GM12878 (cell line): Measurements from ENCODE around the gene ACADL. TPM values are rescaled to one million over a fixed set of nuclear protein-coding genes. Genes with fewer than 3 reads are reported as not detected.

Experiments
- ATAC-seq: fragments of 200-7000 bp; cut with Tn5 transposase; 3 replicates; pipeline ENCODE4 v1.9.1; 2020; ENCODE audit warnings: mild to moderate bottlenecking, moderate library complexity
- BruUV-seq: library from RNA; stranded (reverse); fragments of 400-500 nt; replicated peaks from 2 replicates; lab custom pipeline; 2021; lab: Mats Ljungman, UMichigan
- CTCF ChIA-PET: fragments of 300-600 bp; sonication (Branson Sonifier 250); formaldehyde crosslinking; extraction: SDS; loops from one replicate; lab custom pipeline; 2021; ENCODE audit warnings: inconsistent platforms; lab: Yijun Ruan, JAX
- POLR2A ChIA-PET: fragments of 350-600 bp; formaldehyde crosslinking; extraction: SDS; loops from one replicate; lab custom pipeline; 2021; ENCODE audit warnings: inconsistent platforms; lab: Charles Lee
- RAD21 ChIA-PET: fragments of 300-600 bp; sonication (Branson Sonifier 250); formaldehyde crosslinking; loops from one replicate; lab custom pipeline; 2023; ENCODE audit warnings: antibody characterized with exemption; ENCODE audit not compliant: unreplicated experiment; lab: Charles Lee
- SMC1A ChIA-PET: fragments of 300-600 bp; sonication (Branson Sonifier 250); formaldehyde crosslinking; loops from one replicate; lab custom pipeline; 2023; ENCODE audit not compliant: unreplicated experiment, uncharacterized antibody; lab: Charles Lee
- DNase-seq: peaks from one replicate; pipeline ENCODE4 v3.0.0-alpha.2; 2011; ENCODE audit warnings: low read depth, low spot score
- FAIRE-seq: peaks from 3 replicates; lab custom pipeline; 2011; peaks lifted over from hg19 to GRCh38; lab: Jason Lieb, UNC
- H2AFZ ChIP-seq: 2 replicates; pipeline ENCODE4 v1.6.0; 2011; ENCODE audit warnings: low read depth, low read length, control low read depth; ENCODE audit not compliant: control insufficient read depth
- H3K27ac ChIP-seq: 2 replicates; pipeline ENCODE4 v1.5.1; 2011; ENCODE audit warnings: control low read depth; ENCODE audit not compliant: control insufficient read depth, insufficient read depth
- H3K27me3 ChIP-seq, 2 experiments: replicated peaks in 1 of 2; 2 replicates each; pipeline versions ENCODE4 v1.6.0 to v1.6.1; 2011; ENCODE audit warnings: low read length in 1 of 2; ENCODE audit not compliant: control insufficient read depth in 2 of 2, insufficient read depth in 2 of 2
- H3K36me3 ChIP-seq, 2 experiments: 2 replicates each; pipeline ENCODE4 v1.5.1; 2011; ENCODE audit warnings: low read length in 1 of 2; ENCODE audit not compliant: control insufficient read depth in 2 of 2, insufficient read depth in 2 of 2
- H3K4me1 ChIP-seq: 2 replicates; pipeline ENCODE4 v1.6.1; 2011; ENCODE audit warnings: mild to moderate bottlenecking, low read length, moderate library complexity, mixed read lengths; ENCODE audit not compliant: control insufficient read depth, insufficient read depth
- H3K4me2 ChIP-seq: 2 replicates; pipeline ENCODE4 v1.6.0; 2011; ENCODE audit warnings: control low read depth; ENCODE audit not compliant: control insufficient read depth, insufficient read depth
- H3K4me3 ChIP-seq: fragments of 200-600 bp; sonication (generic); 2 replicates; pipeline ENCODE4 v1.5.1; 2016
- H3K79me2 ChIP-seq: 2 replicates; pipeline ENCODE4 v1.6.0; 2011; ENCODE audit warnings: low read length; ENCODE audit not compliant: control insufficient read depth, insufficient read depth
- H3K9ac ChIP-seq: 2 replicates; pipeline ENCODE4 v1.8.0; 2011; ENCODE audit warnings: low read length, control low read depth, mixed read lengths; ENCODE audit not compliant: control insufficient read depth, insufficient read depth
- H3K9me3 ChIP-seq: replicated peaks from 3 replicates; pipeline ENCODE4 v1.5.1; 2011; ENCODE audit warnings: mild to moderate bottlenecking, low read length; ENCODE audit not compliant: control insufficient read depth, insufficient read depth
- H4K20me1 ChIP-seq: 2 replicates; pipeline ENCODE4 v1.6.0; 2011; ENCODE audit not compliant: control insufficient read depth, insufficient read depth
- BCL3 ChIP-seq: IDR thresholded peaks from 2 replicates; pipeline ENCODE4 v1.6.1; 2011; ENCODE audit warnings: borderline replicate concordance, low read depth, mild to moderate bottlenecking, moderate library complexity, low read length; ENCODE audit not compliant: insufficient read depth, poor library complexity, severe bottlenecking
- DPF2 ChIP-seq: fragments of 450-650 bp; IDR thresholded peaks from 2 replicates; pipeline ENCODE4 v1.6.1; 2017; ENCODE audit warnings: mild to moderate bottlenecking
- ETV6 ChIP-seq, 2 experiments: fragments of 450-650 bp in 1 of 2; IDR thresholded peaks in 1 of 2; conservative IDR thresholded peaks in 1 of 2; 2 replicates each; pipeline ENCODE4 v1.6.1; 2014; ENCODE audit warnings: antibody characterized with exemption in 1 of 2, borderline replicate concordance in 1 of 2, low read depth in 1 of 2, mild to moderate bottlenecking in 1 of 2, moderate library complexity in 1 of 2
- HDAC6 ChIP-seq: fragments of 200-600 bp; sonication (generic); IDR thresholded peaks from one replicate; pipeline ENCODE4 v1.8.0; 2017; ENCODE audit warnings: antibody characterized with exemption; ENCODE audit not compliant: unreplicated experiment
- KAT2A ChIP-seq: conservative IDR thresholded peaks from 2 replicates; pipeline ENCODE4 v1.6.1; 2011; ENCODE audit warnings: low read depth, low read length; ENCODE audit not compliant: control insufficient read depth
- MEF2A ChIP-seq: IDR thresholded peaks from 2 replicates; pipeline ENCODE4 v1.6.1; 2011; ENCODE audit warnings: low read depth, mild to moderate bottlenecking, low read length, moderate library complexity; ENCODE audit not compliant: insufficient read depth
- MYB ChIP-seq: fragments of 150-350 bp; IDR thresholded peaks from 2 replicates; pipeline ENCODE4 v1.6.1; 2014; ENCODE audit warnings: mild to moderate bottlenecking, low read depth, low read length, borderline replicate concordance
- WGBS: methylation state at CpG from one replicate; pipeline ENCODE4 v1.1.6; 2016; ENCODE audit warnings: low lambda C conversion rate; ENCODE audit not compliant: insufficient replicate concordance, insufficient coverage; ENCODE audit errors: missing lambda C conversion rate; 5-methylcytosine and 5-hydroxymethylcytosine counted together
- in situ Hi-C: fragments of 300-500 bp; cut with MboI; formaldehyde crosslinking; loops from 9 replicates; pipeline ENCODE4 v1.14.3; 2018; ENCODE audit warnings: mixed read lengths
- intact Hi-C: fragments of 100-400 bp; cut with micrococcal nuclease; formaldehyde crosslinking; loops from one replicate; pipeline ENCODE4 v1.14.2; 2022; ENCODE audit not compliant: unreplicated experiment
- polyA plus RNA-seq, 11 experiments: library from polyadenylated mRNA; depleted of rRNA in 4 of 11; unstranded in 6 of 11; stranded (reverse) in 5 of 11; fragments of >200 nt; fragmentation: Nextera tagmentation in 4 of 11; fragmentation: Illumina TruSeq in 1 of 11; extraction: Ambion mirVana in 4 of 11; extraction: Trizol in 1 of 11; gene quantifications; 1 replicate in 1 of 11; 2 replicates in 10 of 11; pipeline versions ENCODE4 v1.2.1 to v1.2.3, GENCODE V29; 2011 to 2016; ENCODE audit warnings: inconsistent platforms in 2 of 11, missing spikeins in 2 of 11, low read depth in 1 of 11
- total RNA-seq, 4 experiments: library from RNA; depleted of rRNA in 3 of 4; stranded (reverse); fragments of >200 nt in 3 of 4; fragmentation: Illumina TruSeq in 1 of 4; extraction: Trizol in 1 of 4; gene quantifications; 2 replicates each; pipeline versions ENCODE4 v1.2.1 to v1.2.3, GENCODE V29; 2013 to 2021
- TF ChIP-seq, protein P1 (sequence below): IDR thresholded peaks from 2 replicates; pipeline ENCODE4 v1.6.1; 2012; ENCODE audit warnings: improper control_type of control experiment, low read depth, low read length; ENCODE audit not compliant: insufficient replicate concordance
- TF ChIP-seq, protein P2 (sequence below): IDR thresholded peaks from 2 replicates; pipeline ENCODE4 v1.6.1; 2012; ENCODE audit warnings: mild to moderate bottlenecking, low read depth, low read length

The ACADL gene
- total and polyA plus RNA-seq, 10 of the 15 experiments (the other 5 are each of a cell fraction or from before 2014, with no cell fraction given), result not detected

GRCh38 chr2:210250622-210251021 lies 25.4 kb upstream of the ACADL start:
- SMC1A ChIA-PET, result interaction anchor here (0.9 to 3.4 kb wide), 11 partner anchors 10 to 151 kb away, joined by 3 to 33 read pairs (median 3); no protein-coding TSS in a partner anchor
- CTCF ChIA-PET, result interaction anchor here (0.8 to 4.1 kb wide), 4 partner anchors 54 to 182 kb away, joined by 3 to 50 read pairs (median 3); no protein-coding TSS in a partner anchor
- Histone ChIP-seq H3K36me3 (no peaks in the 10 kb centered on the region), H4K20me1 (no peaks in the 10 kb centered on the region), H3K27ac (no peak overlapping the region), H2AFZ (no peak overlapping the region), H3K9me3 (no peaks in the 10 kb centered on the region), H3K27me3 (no peaks in the 10 kb centered on the region), H3K4me3 (no peak overlapping the region), H3K9ac (no peak overlapping the region), H3K79me2 (no peaks in the 10 kb centered on the region), H3K4me2 (no peak overlapping the region), H3K4me1 (no peaks in the 10 kb centered on the region)
- in situ Hi-C loops, result no loop called here
- intact Hi-C loops, result no loop called here
- 0% methylated on average over 1 of the region's 1 CpG for WGBS
- no peak for ATAC-seq
- FAIRE-seq, result no peak
- RAD21 ChIA-PET, result interaction anchor here (0.6 to 3.8 kb wide), 6 partner anchors 16 to 164 kb away, joined by 3 to 34 read pairs (median 4); no protein-coding TSS in a partner anchor
- no TSS peak for BruUV-seq
- POLR2A ChIA-PET, result interaction anchor here (0.6 kb wide), 1 partner anchor 210 kb away, joined by 3 read pairs; no protein-coding TSS in a partner anchor
- no peak for DNase-seq
- TF ChIP-seq, protein P1, sequence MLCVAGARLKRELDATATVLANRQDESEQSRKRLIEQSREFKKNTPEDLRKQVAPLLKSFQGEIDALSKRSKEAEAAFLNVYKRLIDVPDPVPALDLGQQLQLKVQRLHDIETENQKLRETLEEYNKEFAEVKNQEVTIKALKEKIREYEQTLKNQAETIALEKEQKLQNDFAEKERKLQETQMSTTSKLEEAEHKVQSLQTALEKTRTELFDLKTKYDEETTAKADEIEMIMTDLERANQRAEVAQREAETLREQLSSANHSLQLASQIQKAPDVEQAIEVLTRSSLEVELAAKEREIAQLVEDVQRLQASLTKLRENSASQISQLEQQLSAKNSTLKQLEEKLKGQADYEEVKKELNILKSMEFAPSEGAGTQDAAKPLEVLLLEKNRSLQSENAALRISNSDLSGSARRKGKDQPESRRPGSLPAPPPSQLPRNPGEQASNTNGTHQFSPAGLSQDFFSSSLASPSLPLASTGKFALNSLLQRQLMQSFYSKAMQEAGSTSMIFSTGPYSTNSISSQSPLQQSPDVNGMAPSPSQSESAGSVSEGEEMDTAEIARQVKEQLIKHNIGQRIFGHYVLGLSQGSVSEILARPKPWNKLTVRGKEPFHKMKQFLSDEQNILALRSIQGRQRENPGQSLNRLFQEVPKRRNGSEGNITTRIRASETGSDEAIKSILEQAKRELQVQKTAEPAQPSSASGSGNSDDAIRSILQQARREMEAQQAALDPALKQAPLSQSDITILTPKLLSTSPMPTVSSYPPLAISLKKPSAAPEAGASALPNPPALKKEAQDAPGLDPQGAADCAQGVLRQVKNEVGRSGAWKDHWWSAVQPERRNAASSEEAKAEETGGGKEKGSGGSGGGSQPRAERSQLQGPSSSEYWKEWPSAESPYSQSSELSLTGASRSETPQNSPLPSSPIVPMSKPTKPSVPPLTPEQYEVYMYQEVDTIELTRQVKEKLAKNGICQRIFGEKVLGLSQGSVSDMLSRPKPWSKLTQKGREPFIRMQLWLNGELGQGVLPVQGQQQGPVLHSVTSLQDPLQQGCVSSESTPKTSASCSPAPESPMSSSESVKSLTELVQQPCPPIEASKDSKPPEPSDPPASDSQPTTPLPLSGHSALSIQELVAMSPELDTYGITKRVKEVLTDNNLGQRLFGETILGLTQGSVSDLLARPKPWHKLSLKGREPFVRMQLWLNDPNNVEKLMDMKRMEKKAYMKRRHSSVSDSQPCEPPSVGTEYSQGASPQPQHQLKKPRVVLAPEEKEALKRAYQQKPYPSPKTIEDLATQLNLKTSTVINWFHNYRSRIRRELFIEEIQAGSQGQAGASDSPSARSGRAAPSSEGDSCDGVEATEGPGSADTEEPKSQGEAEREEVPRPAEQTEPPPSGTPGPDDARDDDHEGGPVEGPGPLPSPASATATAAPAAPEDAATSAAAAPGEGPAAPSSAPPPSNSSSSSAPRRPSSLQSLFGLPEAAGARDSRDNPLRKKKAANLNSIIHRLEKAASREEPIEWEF, result no peak
- no peak for TF ChIP-seq MYB
- no peak for TF ChIP-seq ETV6 (conservative IDR thresholded peaks at IDR 0.05 in 1 of 2, IDR thresholded peaks at IDR 0.05 in 1 of 2; ENCODE audit: borderline replicate concordance in 1 of 2, low read depth in 1 of 2)
- TF ChIP-seq MEF2A, result no peak
- TF ChIP-seq, protein P2, sequence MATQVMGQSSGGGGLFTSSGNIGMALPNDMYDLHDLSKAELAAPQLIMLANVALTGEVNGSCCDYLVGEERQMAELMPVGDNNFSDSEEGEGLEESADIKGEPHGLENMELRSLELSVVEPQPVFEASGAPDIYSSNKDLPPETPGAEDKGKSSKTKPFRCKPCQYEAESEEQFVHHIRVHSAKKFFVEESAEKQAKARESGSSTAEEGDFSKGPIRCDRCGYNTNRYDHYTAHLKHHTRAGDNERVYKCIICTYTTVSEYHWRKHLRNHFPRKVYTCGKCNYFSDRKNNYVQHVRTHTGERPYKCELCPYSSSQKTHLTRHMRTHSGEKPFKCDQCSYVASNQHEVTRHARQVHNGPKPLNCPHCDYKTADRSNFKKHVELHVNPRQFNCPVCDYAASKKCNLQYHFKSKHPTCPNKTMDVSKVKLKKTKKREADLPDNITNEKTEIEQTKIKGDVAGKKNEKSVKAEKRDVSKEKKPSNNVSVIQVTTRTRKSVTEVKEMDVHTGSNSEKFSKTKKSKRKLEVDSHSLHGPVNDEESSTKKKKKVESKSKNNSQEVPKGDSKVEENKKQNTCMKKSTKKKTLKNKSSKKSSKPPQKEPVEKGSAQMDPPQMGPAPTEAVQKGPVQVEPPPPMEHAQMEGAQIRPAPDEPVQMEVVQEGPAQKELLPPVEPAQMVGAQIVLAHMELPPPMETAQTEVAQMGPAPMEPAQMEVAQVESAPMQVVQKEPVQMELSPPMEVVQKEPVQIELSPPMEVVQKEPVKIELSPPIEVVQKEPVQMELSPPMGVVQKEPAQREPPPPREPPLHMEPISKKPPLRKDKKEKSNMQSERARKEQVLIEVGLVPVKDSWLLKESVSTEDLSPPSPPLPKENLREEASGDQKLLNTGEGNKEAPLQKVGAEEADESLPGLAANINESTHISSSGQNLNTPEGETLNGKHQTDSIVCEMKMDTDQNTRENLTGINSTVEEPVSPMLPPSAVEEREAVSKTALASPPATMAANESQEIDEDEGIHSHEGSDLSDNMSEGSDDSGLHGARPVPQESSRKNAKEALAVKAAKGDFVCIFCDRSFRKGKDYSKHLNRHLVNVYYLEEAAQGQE, result no peak
- no peak for TF ChIP-seq BCL3
- TF ChIP-seq KAT2A, result no peak
- no peak for TF ChIP-seq HDAC6
- TF ChIP-seq DPF2, result no peak
